H1 (cell line): Measurements from ENCODE around the gene PLCH2. TPM values are rescaled to one million over a fixed set of nuclear protein-coding genes. Genes with fewer than 3 reads are reported as not detected.

Source experiments
- CBX5 ChIP-seq: fragments of 300-800, 300-1000 bp; sonication (generic); IDR thresholded peaks from 2 replicates; pipeline ENCODE4 v1.7.1; 2016; ENCODE audit warnings: antibody characterized with exemption, low read length, low read depth
- CTBP2 ChIP-seq: IDR thresholded peaks from 2 replicates; pipeline ENCODE4 v1.7.0; 2011; ENCODE audit warnings: borderline replicate concordance, mild to moderate bottlenecking, moderate library complexity, mixed read lengths, low read length; ENCODE audit not compliant: insufficient read depth, insufficient read length
- MAFK ChIP-seq: IDR thresholded peaks from 2 replicates; pipeline ENCODE4 v1.6.1; 2012; ENCODE audit warnings: low read depth, mild to moderate bottlenecking, improper control_type of control experiment, low read length
- SAP30 ChIP-seq: fragments of 300-600 bp; sonication (generic); IDR thresholded peaks from 2 replicates; pipeline ENCODE4 v1.7.1; 2012; ENCODE audit warnings: low read length, moderate library complexity, mild to moderate bottlenecking, inconsistent platforms; ENCODE audit not compliant: insufficient read depth, insufficient replicate concordance
- SUZ12 ChIP-seq: fragments of 200-600 bp; sonication (generic); IDR thresholded peaks from 2 replicates; pipeline ENCODE4 v1.6.1; 2012; ENCODE audit warnings: mild to moderate bottlenecking, inconsistent platforms, low read length, moderate library complexity, mixed read lengths
- polyA plus RNA-seq, 7 experiments: library from polyadenylated mRNA; depleted of rRNA in 3 of 7; stranded (reverse) in 5 of 7; unstranded in 2 of 7; fragments of >200 nt in 5 of 7; fragments of 200-250 nt in 2 of 7; gene quantifications; 1 replicate in 5 of 7; 2 replicates in 1 of 7; 4 replicates in 1 of 7; pipeline versions ENCODE4 v1.2.1 to v1.2.3, GENCODE V29; 2011 to 2013; ENCODE audit warnings: missing spikeins in 2 of 7, mixed read lengths in 2 of 7
- total RNA-seq: library from RNA; stranded (reverse); fragmentation: NEBNext Ultra II Directional; extraction: Animal tissue kit (Norgen Biotek cat#: 25700); gene quantifications from 2 replicates; pipeline ENCODE4 v1.2.1, GENCODE V29; 2021

PLCH2 gene
- total and polyA plus RNA-seq, 2 of the 8 experiments (the other 6 are each of a cell fraction or from before 2014, with no cell fraction given): 0.14 to 0.19 TPM

DNA sequence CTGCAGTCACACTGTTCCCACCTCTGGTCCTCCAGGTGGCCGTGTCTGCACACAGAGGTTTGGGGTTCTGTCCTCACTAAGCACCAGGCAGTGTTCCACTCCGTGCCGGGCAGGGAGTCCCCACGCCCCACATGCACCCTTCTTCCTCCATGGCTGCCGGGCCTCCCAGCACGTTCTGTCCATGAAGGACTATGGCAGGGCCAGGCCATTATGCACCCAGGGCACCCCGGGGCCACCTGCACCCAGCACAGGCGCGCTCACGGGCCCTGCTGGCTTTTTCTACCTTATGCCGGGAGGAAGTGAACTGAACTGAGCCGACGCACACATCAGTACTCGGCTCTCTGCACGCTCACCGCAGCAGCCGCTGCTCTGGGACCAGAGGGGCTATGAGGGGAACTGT, 40.0 kb downstream of the PLCH2 start (continued):
- TF ChIP-seq CTBP2 (no peak), SUZ12 (no peak), SAP30 (no peak), CBX5 (no peak), MAFK (no peak)
